GM12878 (cell line): ENCODE measurements around the gene IER3IP1.

Experiments
- BRCA1 ChIP-seq: IDR thresholded peaks from 2 replicates; pipeline ENCODE4 v1.6.1; 2011; ENCODE audit warnings: low read depth, low read length, improper control_type of control experiment
- CHD1 ChIP-seq: IDR thresholded peaks from 2 replicates; pipeline ENCODE4 v1.6.1; 2012; ENCODE audit warnings: low read depth, low read length, improper control_type of control experiment
- MEF2A ChIP-seq: IDR thresholded peaks from 2 replicates; pipeline ENCODE4 v1.6.1; 2011; ENCODE audit warnings: low read depth, mild to moderate bottlenecking, low read length, moderate library complexity; ENCODE audit not compliant: insufficient read depth
- MYC ChIP-seq: IDR thresholded peaks from 2 replicates; pipeline ENCODE4 v1.6.1; 2011; ENCODE audit warnings: mild to moderate bottlenecking, low read length, moderate library complexity, inconsistent platforms; ENCODE audit not compliant: insufficient read depth, insufficient replicate concordance, insufficient read length, severe bottlenecking
- RAD21 ChIP-seq: IDR thresholded peaks from 2 replicates; pipeline ENCODE4 v1.6.1; 2011; ENCODE audit warnings: mild to moderate bottlenecking, low read depth, low read length, moderate library complexity; ENCODE audit not compliant: insufficient read depth
- SIN3A ChIP-seq: IDR thresholded peaks from 2 replicates; pipeline ENCODE4 v1.6.1; 2012; ENCODE audit warnings: low read depth, low read length, improper control_type of control experiment
- TAF1 ChIP-seq: IDR thresholded peaks from 2 replicates; pipeline ENCODE4 v1.6.1; 2011; ENCODE audit warnings: mild to moderate bottlenecking, low read depth, low read length, borderline replicate concordance
- TBL1XR1 ChIP-seq: IDR thresholded peaks from 2 replicates; pipeline ENCODE4 v1.6.1; 2012; ENCODE audit warnings: low read depth, low read length, improper control_type of control experiment
- TCF7 ChIP-seq: IDR thresholded peaks from 2 replicates; pipeline ENCODE4 v1.6.1; 2014; ENCODE audit warnings: antibody characterized with exemption, borderline replicate concordance
- TF ChIP-seq, protein P1 (sequence below), 3 experiments: IDR thresholded peaks in 2 of 3; conservative IDR thresholded peaks in 1 of 3; 2 replicates each; pipeline ENCODE4 v1.5.1; 2011; ENCODE audit warnings: low read depth in 3 of 3, low read length in 3 of 3, mild to moderate bottlenecking in 3 of 3, control low read depth in 2 of 3, moderate library complexity in 2 of 3, inconsistent platforms in 1 of 3, mixed read lengths in 1 of 3; ENCODE audit not compliant: control insufficient read depth in 2 of 3, insufficient read depth in 1 of 3; ENCODE audit errors: extremely low read depth in 1 of 3

DNA sequence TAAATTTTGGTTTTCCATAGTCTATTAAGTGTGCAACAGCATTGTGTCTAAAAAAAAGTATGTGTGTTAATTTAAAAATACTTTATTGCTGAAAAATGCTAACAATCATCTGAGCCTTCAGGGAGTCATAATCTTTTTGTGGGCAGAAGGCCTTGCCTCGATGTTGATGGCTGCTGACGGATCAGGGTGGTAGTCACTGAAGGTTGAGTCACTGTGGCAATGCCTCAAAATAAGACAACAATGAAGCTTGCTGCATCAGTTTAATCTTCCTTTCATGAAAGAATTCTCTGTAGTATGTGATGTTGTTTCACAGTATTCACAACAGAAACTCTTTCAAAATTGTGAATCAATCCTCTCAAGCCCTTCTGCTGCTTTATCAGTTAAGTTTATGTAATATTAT, 57.2 kb downstream of the IER3IP1 start:
- TF ChIP-seq MEF2A (no peak), SIN3A (no peak), BRCA1 (no peak), CHD1 (no peak), TAF1 (no peak), TCF7 (no peak), RAD21 (no peak), TBL1XR1 (no peak), MYC (no peak)
- TF ChIP-seq, protein P1, sequence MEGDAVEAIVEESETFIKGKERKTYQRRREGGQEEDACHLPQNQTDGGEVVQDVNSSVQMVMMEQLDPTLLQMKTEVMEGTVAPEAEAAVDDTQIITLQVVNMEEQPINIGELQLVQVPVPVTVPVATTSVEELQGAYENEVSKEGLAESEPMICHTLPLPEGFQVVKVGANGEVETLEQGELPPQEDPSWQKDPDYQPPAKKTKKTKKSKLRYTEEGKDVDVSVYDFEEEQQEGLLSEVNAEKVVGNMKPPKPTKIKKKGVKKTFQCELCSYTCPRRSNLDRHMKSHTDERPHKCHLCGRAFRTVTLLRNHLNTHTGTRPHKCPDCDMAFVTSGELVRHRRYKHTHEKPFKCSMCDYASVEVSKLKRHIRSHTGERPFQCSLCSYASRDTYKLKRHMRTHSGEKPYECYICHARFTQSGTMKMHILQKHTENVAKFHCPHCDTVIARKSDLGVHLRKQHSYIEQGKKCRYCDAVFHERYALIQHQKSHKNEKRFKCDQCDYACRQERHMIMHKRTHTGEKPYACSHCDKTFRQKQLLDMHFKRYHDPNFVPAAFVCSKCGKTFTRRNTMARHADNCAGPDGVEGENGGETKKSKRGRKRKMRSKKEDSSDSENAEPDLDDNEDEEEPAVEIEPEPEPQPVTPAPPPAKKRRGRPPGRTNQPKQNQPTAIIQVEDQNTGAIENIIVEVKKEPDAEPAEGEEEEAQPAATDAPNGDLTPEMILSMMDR (IDR thresholded peaks at IDR 0.05 in 2 of 3, conservative IDR thresholded peaks at IDR 0.05 in 1 of 3; ENCODE audit: control insufficient read depth in 2 of 3, extremely low read depth in 1 of 3, insufficient read depth in 1 of 3, low read depth in 3 of 3, low read length in 3 of 3): no peak
